Suprapubic skin (tissue), 4 donors: ENCODE results near the gene DIAPH1. TPM values are rescaled to one million over a fixed set of nuclear protein-coding genes. Genes with fewer than 3 reads are reported as not detected.

ENCODE experiments used
- DNase-seq, 2 donors: peaks; one replicate each; pipeline ENCODE4 v3.0.0-alpha.2; 2019; ENCODE audit warnings: low spot score in 2 of 2
- H3K27ac ChIP-seq: fragments of 200-600 bp; sonication (generic); one replicate; pipeline ENCODE4 v1.5.1; 2019
- H3K27me3 ChIP-seq: fragments of 200-600 bp; sonication (generic); one replicate; pipeline ENCODE4 v1.5.1; 2019
- H3K36me3 ChIP-seq: fragments of 200-600 bp; sonication (generic); one replicate; pipeline ENCODE4 v1.5.1; 2019
- H3K4me1 ChIP-seq: fragments of 200-600 bp; sonication (generic); one replicate; pipeline ENCODE4 v1.5.1; 2019
- H3K4me3 ChIP-seq: fragments of 200-600 bp; sonication (generic); one replicate; pipeline ENCODE4 v1.5.1; 2019; ENCODE audit warnings: mild to moderate bottlenecking
- H3K9me3 ChIP-seq: fragments of 200-600 bp; sonication (generic); one replicate; pipeline ENCODE4 v1.5.1; 2019
- EP300 ChIP-seq: sonication (generic); formaldehyde crosslinking; IDR thresholded peaks from one replicate; pipeline ENCODE4 v1.6.1; 2017; ENCODE audit warnings: antibody characterized with exemption
- POLR2A ChIP-seq, 2 donors: fragments of 450-650 bp; IDR thresholded peaks; one replicate each; pipeline ENCODE4 v1.6.1; 2017; ENCODE audit warnings: antibody characterized with exemption in 2 of 2, mild to moderate bottlenecking in 2 of 2, moderate library complexity in 2 of 2
- POLR2AphosphoS5 ChIP-seq, 3 donors: sonication (generic); formaldehyde crosslinking; IDR thresholded peaks; one replicate each; pipeline ENCODE4 v1.6.1; 2017; ENCODE audit warnings: antibody characterized with exemption in 3 of 3
- WGBS: methylation state at CpG from one replicate; pipeline ENCODE4 v1.1.5; 2018; 5-methylcytosine and 5-hydroxymethylcytosine counted together
- total RNA-seq, 4 donors: library from RNA; depleted of rRNA; stranded (reverse); fragments of >200 nt; gene quantifications; one replicate each; pipeline ENCODE4 v1.1.0, GENCODE V29; 2016
- TF ChIP-seq, protein P1 (sequence below), 2 donors: fragments of 200-600 bp in 1 of 2; fragments of 450-650 bp in 1 of 2; sonication (generic) in 1 of 2; IDR thresholded peaks; one replicate each; pipeline ENCODE4 v1.5.1; 2016 to 2019; ENCODE audit warnings: antibody characterized with exemption in 2 of 2, mild to moderate bottlenecking in 1 of 2, moderate library complexity in 1 of 2

DIAPH1 gene
- total RNA-seq, 4 donors from 2014 or later: 83.0 to 115 (median 95.1) TPM

DNA sequence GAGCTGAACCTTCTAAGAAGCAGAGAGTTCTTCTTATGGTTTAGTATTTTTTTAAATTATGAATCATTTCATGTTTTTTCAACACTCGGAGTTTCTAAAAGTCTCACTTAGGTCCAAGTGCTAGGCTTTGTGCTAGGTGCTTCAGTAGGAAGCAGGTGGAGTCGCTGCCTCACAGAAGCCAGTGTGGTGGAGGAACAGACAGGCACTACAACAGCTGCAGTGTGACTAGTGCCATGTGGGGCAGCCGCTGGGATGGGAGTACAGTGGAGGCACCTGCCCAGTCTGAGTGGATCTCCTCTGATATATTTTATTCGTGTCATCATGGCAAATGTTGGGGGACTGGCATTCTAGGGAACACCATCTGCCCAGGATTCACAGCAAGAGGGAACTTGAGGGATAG is 114.6 kb downstream of the DIAPH1 start:
- peaks cover 24% of the 10 kb centered on the region for H3K4me1 ChIP-seq
- no peaks in the 10 kb centered on the region for H3K27me3 ChIP-seq
- H3K9me3 ChIP-seq: no peaks in the 10 kb centered on the region
- peaks cover 30% of the 10 kb centered on the region for H3K36me3 ChIP-seq
- no peak overlapping the region for H3K4me3 ChIP-seq
- DNase-seq: no peak
- WGBS: 95% methylated on average over 4 of the region's 4 CpGs
- TF ChIP-seq EP300: no peak
- TF ChIP-seq POLR2A (IDR thresholded peaks at IDR 0.05): no peak
- no peak for TF ChIP-seq POLR2AphosphoS5 (IDR thresholded peaks at IDR 0.05)
- TF ChIP-seq, protein P1, sequence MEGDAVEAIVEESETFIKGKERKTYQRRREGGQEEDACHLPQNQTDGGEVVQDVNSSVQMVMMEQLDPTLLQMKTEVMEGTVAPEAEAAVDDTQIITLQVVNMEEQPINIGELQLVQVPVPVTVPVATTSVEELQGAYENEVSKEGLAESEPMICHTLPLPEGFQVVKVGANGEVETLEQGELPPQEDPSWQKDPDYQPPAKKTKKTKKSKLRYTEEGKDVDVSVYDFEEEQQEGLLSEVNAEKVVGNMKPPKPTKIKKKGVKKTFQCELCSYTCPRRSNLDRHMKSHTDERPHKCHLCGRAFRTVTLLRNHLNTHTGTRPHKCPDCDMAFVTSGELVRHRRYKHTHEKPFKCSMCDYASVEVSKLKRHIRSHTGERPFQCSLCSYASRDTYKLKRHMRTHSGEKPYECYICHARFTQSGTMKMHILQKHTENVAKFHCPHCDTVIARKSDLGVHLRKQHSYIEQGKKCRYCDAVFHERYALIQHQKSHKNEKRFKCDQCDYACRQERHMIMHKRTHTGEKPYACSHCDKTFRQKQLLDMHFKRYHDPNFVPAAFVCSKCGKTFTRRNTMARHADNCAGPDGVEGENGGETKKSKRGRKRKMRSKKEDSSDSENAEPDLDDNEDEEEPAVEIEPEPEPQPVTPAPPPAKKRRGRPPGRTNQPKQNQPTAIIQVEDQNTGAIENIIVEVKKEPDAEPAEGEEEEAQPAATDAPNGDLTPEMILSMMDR (IDR thresholded peaks at IDR 0.05): no peak
- H3K27ac ChIP-seq: no peak overlapping the region

DNA sequence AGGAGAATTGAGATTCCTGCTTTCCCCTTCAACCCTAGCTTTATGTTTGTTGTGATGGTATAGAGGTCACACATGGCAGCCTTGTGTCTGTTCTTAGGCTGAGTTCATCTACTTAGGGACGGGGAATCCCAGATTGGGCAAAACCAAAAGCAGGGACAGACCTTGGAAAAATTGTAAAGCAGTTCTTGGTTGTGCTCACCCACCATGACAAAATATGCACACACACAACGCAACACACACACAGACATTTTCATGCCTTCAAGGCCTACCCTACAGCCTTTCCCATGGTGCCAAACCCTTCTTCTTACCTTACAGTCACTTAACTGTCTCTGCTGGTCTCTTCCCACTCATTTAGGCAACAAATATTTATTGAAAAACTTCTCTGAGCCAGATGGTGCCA is 115.1 kb downstream of the DIAPH1 start:
- no peak for DNase-seq
- no peak for TF ChIP-seq EP300
- no peak for TF ChIP-seq POLR2A (IDR thresholded peaks at IDR 0.05)
- no peak overlapping the region for H3K27ac ChIP-seq
- no peaks in the 10 kb centered on the region for H3K9me3 ChIP-seq
- 84% methylated on average over 2 of the region's 2 CpGs for WGBS
- no peaks in the 10 kb centered on the region for H3K27me3 ChIP-seq
- H3K36me3 ChIP-seq: peaks cover 30% of the 10 kb centered on the region
- no peak overlapping the region for H3K4me3 ChIP-seq
- H3K4me1 ChIP-seq: peaks cover 20% of the 10 kb centered on the region

DNA sequence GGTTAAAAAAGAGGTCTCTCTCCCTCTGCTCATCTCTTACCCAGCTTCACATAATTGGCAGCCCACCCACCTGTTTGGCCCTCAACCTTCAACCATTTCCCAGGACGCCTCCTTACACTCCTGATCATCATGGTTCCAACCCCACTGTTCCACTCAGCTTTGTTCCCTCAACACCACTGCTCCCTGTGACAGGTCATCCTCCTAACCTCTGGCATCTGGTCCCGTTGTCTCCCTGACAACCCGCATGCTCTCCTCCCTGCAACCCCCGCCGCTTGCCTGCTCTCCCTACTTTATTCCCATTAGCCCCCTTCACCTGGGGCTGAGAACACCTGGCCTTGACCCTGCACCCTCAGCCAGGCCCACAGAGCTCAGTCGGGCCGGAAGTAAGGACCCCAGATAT is 117.0 kb downstream of the DIAPH1 start:
- TF ChIP-seq POLR2A (IDR thresholded peaks at IDR 0.05): no peak
- TF ChIP-seq EP300: no peak
- no peak for TF ChIP-seq POLR2AphosphoS5 (IDR thresholded peaks at IDR 0.05)
- H3K36me3 ChIP-seq: peaks cover 23% of the 10 kb centered on the region
- H3K4me1 ChIP-seq: peaks cover 2% of the 10 kb centered on the region
- no peaks in the 10 kb centered on the region for H3K27me3 ChIP-seq
- DNase-seq: no peak
- no peak overlapping the region for H3K4me3 ChIP-seq
- no peaks in the 10 kb centered on the region for H3K9me3 ChIP-seq
- WGBS: 88% methylated on average over 7 of the region's 7 CpGs
- H3K27ac ChIP-seq: no peak overlapping the region

DNA sequence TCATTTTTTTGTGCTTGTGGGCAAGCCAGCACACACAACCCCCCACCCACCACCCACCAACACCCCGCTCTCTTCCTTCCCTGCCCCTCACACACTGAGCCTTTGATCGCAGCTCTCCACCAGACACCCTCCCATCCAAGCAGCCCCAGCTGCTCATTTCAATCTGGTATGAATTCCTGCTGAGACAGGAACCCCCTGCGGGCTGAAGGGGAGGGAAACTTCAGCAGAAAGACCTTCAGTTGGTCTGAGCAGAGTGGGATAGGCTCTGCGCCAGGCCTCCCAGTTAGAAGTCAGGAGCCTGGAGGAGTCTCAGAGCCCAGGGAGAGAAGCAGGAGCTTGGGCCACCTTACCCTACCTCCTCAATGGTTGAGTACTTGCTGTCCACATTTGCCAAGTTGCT is 122.8 kb downstream of the DIAPH1 start:
- Histone ChIP-seq H3K9me3 (no peaks in the 10 kb centered on the region), H3K27me3 (no peaks in the 10 kb centered on the region), H3K27ac (no peak overlapping the region), H3K4me1 (peaks cover 30% of the 10 kb centered on the region), H3K4me3 (no peak overlapping the region), H3K36me3 (peaks cover 20% of the 10 kb centered on the region)
- TF ChIP-seq EP300: no peak
- no peak for TF ChIP-seq POLR2AphosphoS5 (IDR thresholded peaks at IDR 0.05)
- no peak for TF ChIP-seq POLR2A (IDR thresholded peaks at IDR 0.05)
- TF ChIP-seq, protein P1 (IDR thresholded peaks at IDR 0.05): no peak
- no peak for DNase-seq
- 69% methylated on average over 4 of the region's 4 CpGs for WGBS

DNA sequence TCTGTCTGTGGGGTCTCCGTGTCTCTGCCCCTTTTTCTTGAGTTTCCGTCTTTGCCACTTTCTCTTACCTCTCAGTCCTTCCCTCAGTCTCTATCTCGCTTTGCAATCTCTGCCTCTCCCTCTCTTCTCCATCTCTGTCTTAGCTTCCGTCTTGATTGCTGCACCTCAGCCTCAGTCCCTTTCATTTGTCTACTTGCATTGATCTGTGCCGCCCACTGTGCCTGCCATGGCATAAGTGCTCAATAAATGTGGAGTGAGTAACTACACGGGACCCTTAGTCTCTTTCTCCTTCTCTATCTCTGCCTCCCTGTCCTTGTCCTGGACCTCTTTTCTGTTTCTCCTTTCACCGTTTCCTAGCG is 123.4 kb downstream of the DIAPH1 start:
- peaks cover 25% of the 10 kb centered on the region for H3K36me3 ChIP-seq
- H3K27me3 ChIP-seq: peaks cover 4% of the 10 kb centered on the region
- WGBS: 76% methylated on average over 8 of the region's 8 CpGs
- no peak for DNase-seq
- H3K27ac ChIP-seq: peak overlapping the region; percentile 20
- TF ChIP-seq EP300: no peak
- TF ChIP-seq POLR2AphosphoS5 (IDR thresholded peaks at IDR 0.05): no peak
- TF ChIP-seq POLR2A (IDR thresholded peaks at IDR 0.05): no peak
- TF ChIP-seq, protein P1 (IDR thresholded peaks at IDR 0.05): no peak
- no peak overlapping the region for H3K4me3 ChIP-seq
- H3K9me3 ChIP-seq: no peaks in the 10 kb centered on the region
- H3K4me1 ChIP-seq: peaks cover 30% of the 10 kb centered on the region

DNA sequence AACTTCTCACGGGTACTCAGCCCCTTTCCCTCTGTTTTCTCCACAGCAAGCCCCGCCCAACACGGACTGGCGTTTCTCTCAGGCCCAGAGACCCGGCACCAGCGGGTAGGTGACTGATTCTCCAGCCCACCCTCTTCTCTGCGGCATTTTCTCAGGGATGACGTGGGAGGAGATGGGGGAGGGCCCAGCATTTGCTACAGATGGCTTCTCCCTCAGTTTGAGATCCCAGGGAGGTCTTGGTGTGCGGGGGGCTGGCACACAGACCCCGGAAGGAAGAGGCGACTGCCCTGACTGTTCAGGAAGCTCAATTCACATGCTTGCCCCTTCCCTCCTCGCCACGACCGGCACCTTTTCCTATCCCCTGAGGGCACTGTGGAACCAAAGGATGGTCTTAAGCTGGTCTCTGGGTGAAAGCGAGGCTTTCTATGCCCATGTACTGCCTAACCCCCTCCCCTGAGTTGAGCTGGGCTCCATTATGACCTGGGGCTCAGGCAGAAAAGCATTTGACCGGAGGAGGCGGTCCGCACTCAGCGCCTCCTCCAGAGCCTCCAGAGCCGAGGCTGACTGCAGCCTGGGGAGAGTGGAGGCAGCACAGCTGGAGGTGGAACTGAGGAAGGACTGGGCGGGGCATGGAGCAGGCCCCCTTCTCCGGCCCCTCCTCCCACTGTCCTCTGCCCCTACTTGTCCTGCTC is 123.9 kb downstream of the DIAPH1 start:
- Histone ChIP-seq H3K36me3 (peaks cover 30% of the 10 kb centered on the region), H3K4me3 (no peak overlapping the region), H3K27me3 (peaks cover 4% of the 10 kb centered on the region), H3K9me3 (no peaks in the 10 kb centered on the region), H3K27ac (peak overlapping the region; percentile 20), H3K4me1 (peaks cover 30% of the 10 kb centered on the region)
- 70% methylated on average over 16 of the region's 22 CpGs for WGBS
- TF ChIP-seq POLR2A (IDR thresholded peaks at IDR 0.05) (no peak), EP300 (no peak), POLR2AphosphoS5 (IDR thresholded peaks at IDR 0.05) (no peak)
- TF ChIP-seq, protein P1 (IDR thresholded peaks at IDR 0.05): no peak
- DNase-seq: no peak
